ENCODE measurements around the gene SIAH3. TPM values are rescaled to one million over a fixed set of nuclear protein-coding genes. Genes with fewer than 3 reads are reported as not detected.

Gene SIAH3
- total RNA-seq, 2 experiments from 2014 or later: not detected

- H3K4me3 ChIP-seq (ENCODE audit: low read depth, low read length, poor library complexity, severe bottlenecking): no peak overlapping the region
- no peak overlapping the region for H3K4me2 ChIP-seq (ENCODE audit: low read length)
- H3K4me1 ChIP-seq (ENCODE audit: insufficient read depth, low read length, poor library complexity, severe bottlenecking): no peaks in the 10 kb centered on the region
- no TSS peak for BruUV-seq (replicated peaks)
- H3K9me3 ChIP-seq (ENCODE audit: low read length): no peaks in the 10 kb centered on the region
- ChIA-PET CTCF (ENCODE audit: unreplicated experiment) (no interaction called here), POLR2A (interaction anchor here (0.6 kb wide), 1 partner anchor 599 kb away, joined by 4 read pairs; no protein-coding TSS in a partner anchor)
- H3K36me3 ChIP-seq (ENCODE audit: insufficient read depth, low read length): no peaks in the 10 kb centered on the region
- H2AFZ ChIP-seq (ENCODE audit: low read length): no peak overlapping the region
- no peaks in the 10 kb centered on the region for H4K20me1 ChIP-seq (ENCODE audit: insufficient read depth, low read length)
- intact Hi-C loops (cut with micrococcal nuclease; ENCODE audit: unreplicated experiment): no loop called here
- H3K27ac ChIP-seq (ENCODE audit: low read depth, low read length, poor library complexity, severe bottlenecking): no peak overlapping the region
- no peaks in the 10 kb centered on the region for H3K79me2 ChIP-seq (ENCODE audit: insufficient read depth, low read depth, low read length)
- no peak for TF ChIP-seq CTCF (conservative IDR thresholded peaks at IDR 0.05; ENCODE audit: low read length)
- TF ChIP-seq EZH2phosphoT487 (IDR thresholded peaks at IDR 0.05; ENCODE audit: borderline replicate concordance, low read depth, low read length): no peak
- DNase-seq (ENCODE audit: low spot score): no peak
- no peaks in the 10 kb centered on the region for H3K9me2 ChIP-seq (ENCODE audit: insufficient read depth, low read length)
These were observed 18.7 kb upstream of the SIAH3 start for GRCh38 chr13:45870232-45870631.

- Histone ChIP-seq H3K4me2 (ENCODE audit: low read length) (no peak overlapping the region), H3K4me3 (ENCODE audit: low read depth, low read length, poor library complexity, severe bottlenecking) (no peak overlapping the region), H3K36me3 (ENCODE audit: insufficient read depth, low read length) (no peaks in the 10 kb centered on the region), H3K79me2 (ENCODE audit: insufficient read depth, low read depth, low read length) (no peaks in the 10 kb centered on the region), H3K27ac (ENCODE audit: low read depth, low read length, poor library complexity, severe bottlenecking) (no peak overlapping the region), H4K20me1 (ENCODE audit: insufficient read depth, low read length) (no peaks in the 10 kb centered on the region), H3K4me1 (ENCODE audit: insufficient read depth, low read length, poor library complexity, severe bottlenecking) (no peaks in the 10 kb centered on the region), H2AFZ (ENCODE audit: low read length) (no peak overlapping the region), H3K9me3 (ENCODE audit: low read length) (no peaks in the 10 kb centered on the region), H3K9me2 (ENCODE audit: insufficient read depth, low read length) (no peaks in the 10 kb centered on the region)
- ChIA-PET CTCF (ENCODE audit: unreplicated experiment) (no interaction called here), POLR2A (interaction anchor here (0.6 kb wide), 1 partner anchor 794 kb away, joined by 5 read pairs; no protein-coding TSS in a partner anchor)
- intact Hi-C loops (cut with micrococcal nuclease; ENCODE audit: unreplicated experiment): no loop called here
- DNase-seq (ENCODE audit: low spot score): no peak
- no peak for TF ChIP-seq CTCF (conservative IDR thresholded peaks at IDR 0.05; ENCODE audit: low read length)
- TF ChIP-seq EZH2phosphoT487 (IDR thresholded peaks at IDR 0.05; ENCODE audit: borderline replicate concordance, low read depth, low read length): no peak
- BruUV-seq (replicated peaks): no TSS peak
These were observed 13.9 kb upstream of the SIAH3 start for GRCh38 chr13:45865414-45865813.

- ChIA-PET CTCF (ENCODE audit: unreplicated experiment) (no interaction called here), POLR2A (no interaction called here)
- Histone ChIP-seq H3K4me3 (ENCODE audit: low read depth, low read length, poor library complexity, severe bottlenecking) (no peak overlapping the region), H2AFZ (ENCODE audit: low read length) (no peak overlapping the region), H3K27ac (ENCODE audit: low read depth, low read length, poor library complexity, severe bottlenecking) (no peak overlapping the region), H3K9me3 (ENCODE audit: low read length) (no peaks in the 10 kb centered on the region), H4K20me1 (ENCODE audit: insufficient read depth, low read length) (no peaks in the 10 kb centered on the region), H3K4me2 (ENCODE audit: low read length) (no peak overlapping the region), H3K79me2 (ENCODE audit: insufficient read depth, low read depth, low read length) (no peaks in the 10 kb centered on the region), H3K9me2 (ENCODE audit: insufficient read depth, low read length) (no peaks in the 10 kb centered on the region), H3K4me1 (ENCODE audit: insufficient read depth, low read length, poor library complexity, severe bottlenecking) (no peaks in the 10 kb centered on the region), H3K36me3 (ENCODE audit: insufficient read depth, low read length) (no peaks in the 10 kb centered on the region)
- TF ChIP-seq CTCF (conservative IDR thresholded peaks at IDR 0.05; ENCODE audit: low read length): no peak
- no peak for TF ChIP-seq EZH2phosphoT487 (IDR thresholded peaks at IDR 0.05; ENCODE audit: borderline replicate concordance, low read depth, low read length)
- BruUV-seq (replicated peaks): no TSS peak
- DNase-seq (ENCODE audit: low spot score): no peak
- intact Hi-C loops (cut with micrococcal nuclease; ENCODE audit: unreplicated experiment): no loop called here
These were observed 12.4 kb upstream of the SIAH3 start for GRCh38 chr13:45863709-45864590.
